Measurements from ENCODE around the gene PARD3B.

PARD3B gene

GRCh38 chr2:204899983-204900382 lies 354.7 kb downstream of the PARD3B start:
- DNase-seq (ENCODE audit: low read depth), result no peak

- DNase-seq (ENCODE audit: low read depth), result no peak
Observed at GRCh38 chr2:204900487-204900886, 355.2 kb downstream of the PARD3B start.

DNA sequence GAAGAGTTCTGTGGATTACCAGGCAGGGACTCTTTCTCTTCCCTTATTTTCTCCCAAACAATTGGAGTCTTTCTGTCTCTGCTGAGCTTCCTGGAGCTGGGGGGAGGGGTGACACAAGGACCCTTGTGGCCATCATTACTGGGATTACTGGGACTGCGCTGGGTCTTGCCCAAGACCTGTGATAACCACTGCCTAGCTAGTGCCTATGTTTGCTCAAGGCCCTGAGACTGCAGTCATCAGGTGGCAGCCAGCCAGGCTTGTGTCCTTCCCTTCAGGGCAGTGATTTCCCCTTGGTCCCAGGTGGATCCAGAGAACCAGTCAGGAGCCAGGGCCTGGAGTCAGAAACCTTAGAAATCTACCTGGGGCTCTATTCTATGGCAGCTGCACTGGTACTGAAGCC lies 355.6 kb downstream of the PARD3B start:
- no peak for DNase-seq (ENCODE audit: low read depth)

- no peak for DNase-seq (ENCODE audit: low read depth)
Observed at GRCh38 chr2:204901591-204901990, 356.3 kb downstream of the PARD3B start.

- DNase-seq (ENCODE audit: low read depth), result no peak
Observed at GRCh38 chr2:204909791-204910190, 364.5 kb downstream of the PARD3B start.

GRCh38 chr2:204913312-204913711 lies 368.0 kb downstream of the PARD3B start:
- no peak for DNase-seq (ENCODE audit: low read depth)

DNA sequence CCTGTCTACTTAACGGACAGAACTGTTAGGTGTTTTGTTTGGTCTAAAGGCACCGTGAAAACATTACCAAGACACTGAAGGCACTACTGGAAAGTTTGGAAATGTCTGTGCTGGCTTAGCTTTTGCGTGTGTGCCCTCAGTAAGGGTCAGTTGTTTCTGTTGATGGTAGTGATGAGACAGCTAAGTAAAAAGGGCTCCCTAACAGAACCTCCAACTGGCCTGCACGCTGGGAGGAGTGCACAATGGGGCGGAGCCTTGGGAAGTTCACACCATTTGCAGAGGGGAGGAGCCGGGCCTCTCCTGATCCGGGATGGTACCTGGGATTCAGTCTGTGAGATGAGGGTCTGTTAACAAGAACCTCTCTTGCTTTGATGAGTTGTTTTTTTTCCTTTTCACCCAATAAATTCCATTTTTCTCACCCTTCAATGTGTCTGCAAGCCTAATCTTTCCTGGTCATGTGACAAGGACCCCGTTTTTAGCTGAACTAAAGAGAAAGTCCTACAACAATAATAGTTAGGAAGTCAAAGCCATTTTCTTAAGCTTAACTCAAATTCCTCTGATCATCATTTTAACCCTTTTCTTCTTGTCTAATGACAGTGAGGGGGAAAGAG lies 368.7 kb downstream of the PARD3B start:
- no peak for DNase-seq (ENCODE audit: low read depth)

DNA sequence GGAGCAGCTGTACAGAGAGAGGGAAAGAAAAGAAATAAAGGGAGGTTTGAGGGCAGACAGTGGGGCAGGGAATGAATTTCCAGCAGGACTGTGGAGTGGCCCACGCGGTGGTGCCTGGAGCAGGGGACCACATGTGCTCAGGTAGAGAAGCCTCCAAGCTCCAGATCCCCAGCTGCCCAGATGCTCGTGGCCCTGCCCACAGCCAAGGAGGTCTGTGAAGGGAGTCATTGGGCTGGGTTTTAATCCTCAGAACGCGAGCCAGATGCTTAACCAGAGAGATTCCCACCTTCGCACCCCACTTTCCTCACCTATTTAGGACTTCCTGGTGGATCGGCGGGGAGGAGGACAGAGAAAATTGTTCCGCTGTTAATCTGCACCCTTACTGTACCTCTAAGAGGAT lies 369.4 kb downstream of the PARD3B start:
- no peak for DNase-seq (ENCODE audit: low read depth)

DNA sequence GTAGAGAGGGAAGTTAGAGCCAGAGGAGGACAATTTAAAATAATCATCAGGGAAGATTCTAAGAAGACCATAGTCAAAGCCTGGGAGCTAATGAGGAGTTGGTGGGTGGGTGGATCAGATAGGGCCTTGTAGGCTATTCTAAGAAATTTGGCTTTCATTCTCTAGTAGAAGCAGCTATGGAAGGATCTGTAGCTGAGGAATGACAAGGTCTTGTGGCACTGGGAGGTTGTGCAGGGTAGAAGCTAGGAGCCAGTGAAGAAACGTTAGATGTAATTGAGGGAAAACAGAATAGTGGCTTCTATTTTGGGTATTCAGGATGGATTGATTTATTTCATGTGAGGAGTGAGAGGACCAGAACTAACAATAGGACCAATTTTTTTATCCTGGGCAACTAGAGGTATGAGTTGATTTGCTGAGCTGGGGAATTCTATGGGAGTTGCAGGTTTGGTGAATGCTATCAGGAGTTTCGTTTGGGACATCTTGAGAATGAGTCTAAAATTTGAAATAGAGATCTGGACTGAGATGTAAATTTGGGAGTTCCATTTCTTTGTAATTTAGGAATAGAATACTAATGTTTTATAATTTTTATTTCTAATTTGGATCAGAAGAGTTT lies 371.9 kb downstream of the PARD3B start:
- DNase-seq (ENCODE audit: low read depth), result no peak

- no peak for DNase-seq (ENCODE audit: low read depth)
Observed at GRCh38 chr2:204920776-204921175, 375.5 kb downstream of the PARD3B start.

- DNase-seq (ENCODE audit: low read depth), result no peak
Observed at GRCh38 chr2:204923957-204924356, 378.7 kb downstream of the PARD3B start.

GRCh38 chr2:204931562-204931961 lies 386.3 kb downstream of the PARD3B start:
- no peak for DNase-seq (ENCODE audit: low read depth)

- no peak for DNase-seq (ENCODE audit: low read depth)
Observed at GRCh38 chr2:204933735-204934374, 388.6 kb downstream of the PARD3B start.

DNA sequence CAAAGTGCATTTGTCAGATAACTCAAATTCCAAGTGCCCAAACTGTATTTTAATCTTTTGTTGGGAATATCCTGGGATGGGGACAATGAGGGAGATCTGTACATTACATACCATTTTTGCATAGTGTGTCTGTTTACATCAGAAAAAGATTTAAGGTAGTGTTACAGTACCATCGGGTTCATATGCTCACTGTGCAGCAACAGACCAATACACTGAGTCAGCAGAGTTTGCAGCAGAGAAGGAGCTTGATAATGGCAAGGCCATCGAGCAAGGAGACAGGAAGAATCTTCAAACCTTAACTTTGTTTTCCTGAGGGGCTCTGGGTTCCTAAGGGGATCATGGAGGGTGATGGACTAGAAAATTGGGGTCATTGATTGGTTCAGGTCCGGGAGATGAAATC lies 399.7 kb downstream of the PARD3B start:
- no peak for DNase-seq (ENCODE audit: low read depth)

DNA sequence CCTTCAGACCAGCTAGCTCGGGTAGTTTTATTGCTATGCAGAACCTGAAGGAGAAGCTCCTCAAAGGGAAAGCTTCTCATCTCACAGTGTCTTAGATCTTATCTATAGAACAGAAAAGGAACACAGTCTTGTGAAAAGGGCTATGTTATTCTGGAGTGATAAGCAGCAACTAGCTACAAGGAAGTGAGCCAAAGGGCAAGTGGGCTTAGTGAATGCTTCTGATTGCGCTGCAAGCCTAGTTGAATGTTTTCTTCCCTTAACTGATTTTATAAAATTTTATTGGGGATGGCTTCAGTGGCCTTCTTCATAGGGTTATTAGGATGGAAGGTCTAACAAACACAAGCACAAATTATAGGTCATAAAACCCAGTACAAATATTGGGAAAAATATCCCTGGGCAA lies 400.1 kb downstream of the PARD3B start:
- no peak for DNase-seq (ENCODE audit: low read depth)

DNA sequence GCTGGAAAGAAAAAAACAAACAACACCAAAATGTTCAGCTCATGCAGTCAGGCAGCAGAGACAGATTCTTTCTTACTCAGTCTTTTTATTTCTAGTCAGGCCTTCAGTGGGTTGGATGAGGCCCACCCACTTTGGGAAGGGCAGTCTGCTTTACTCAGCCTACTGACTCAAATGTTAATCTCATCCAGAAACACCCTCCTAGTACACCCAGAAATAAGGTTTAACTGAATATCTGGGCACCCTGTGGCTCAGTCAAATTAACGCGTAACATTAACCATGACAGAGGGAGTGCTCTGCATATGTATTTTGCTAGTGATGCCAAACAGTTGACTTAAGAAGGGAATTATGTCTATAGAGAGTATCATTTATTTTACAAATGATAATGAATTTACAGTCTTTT lies 401.6 kb downstream of the PARD3B start:
- no peak for DNase-seq (ENCODE audit: low read depth)

DNA sequence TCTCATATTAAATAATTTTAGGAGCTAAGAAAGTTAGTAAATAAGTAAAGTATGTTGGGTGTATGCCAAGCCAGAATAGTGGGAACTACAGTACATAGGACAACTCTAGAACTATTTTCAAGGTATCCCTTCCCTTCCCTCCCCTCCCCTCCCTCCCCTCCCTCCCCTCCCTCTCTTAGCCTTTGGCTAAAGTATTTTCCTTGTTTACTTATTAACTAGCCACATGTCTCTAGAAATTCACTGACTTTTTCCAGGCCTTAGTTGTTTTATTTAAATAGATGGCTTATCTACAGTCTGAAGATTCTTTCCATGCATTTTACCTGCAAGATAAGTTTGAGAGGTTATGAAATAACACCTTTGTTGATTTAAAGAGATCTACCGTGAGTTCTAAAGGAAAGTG lies 402.1 kb downstream of the PARD3B start:
- no peak for DNase-seq (ENCODE audit: low read depth)

DNA sequence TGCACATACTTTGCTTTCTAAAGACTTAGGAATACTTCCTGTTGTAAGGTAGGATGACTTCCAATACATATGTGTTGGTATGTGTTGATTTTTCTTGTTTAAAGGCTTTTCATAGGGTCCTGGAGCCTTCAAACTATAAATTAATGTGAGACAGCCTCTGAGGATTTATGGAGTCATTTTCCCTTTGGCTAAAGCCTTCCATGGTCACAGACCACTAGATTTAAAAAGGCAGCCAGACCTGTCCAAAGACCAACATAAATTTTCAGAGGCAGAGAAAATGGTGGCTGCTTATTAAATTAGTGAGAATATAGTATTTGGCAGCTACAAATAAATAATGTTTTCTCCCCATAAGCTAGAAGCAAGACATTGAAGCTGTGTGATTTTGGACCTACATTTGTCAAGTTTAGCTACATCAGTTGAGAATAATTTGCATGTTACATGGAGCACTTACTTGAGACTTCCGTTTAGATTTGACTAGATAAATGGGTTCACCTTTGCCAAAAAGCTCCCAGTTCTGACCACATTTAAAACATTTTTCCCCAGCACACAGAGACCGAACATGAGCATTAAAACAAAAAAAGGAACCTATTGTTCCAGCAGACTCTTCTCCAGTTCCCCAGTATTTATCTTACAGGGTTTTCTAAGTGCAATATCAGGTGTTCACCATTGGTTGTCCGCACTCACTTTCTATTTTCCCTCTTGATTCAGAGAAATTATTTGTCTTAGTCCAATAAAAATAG lies 402.9 kb downstream of the PARD3B start:
- no peak for DNase-seq (ENCODE audit: low read depth)

DNA sequence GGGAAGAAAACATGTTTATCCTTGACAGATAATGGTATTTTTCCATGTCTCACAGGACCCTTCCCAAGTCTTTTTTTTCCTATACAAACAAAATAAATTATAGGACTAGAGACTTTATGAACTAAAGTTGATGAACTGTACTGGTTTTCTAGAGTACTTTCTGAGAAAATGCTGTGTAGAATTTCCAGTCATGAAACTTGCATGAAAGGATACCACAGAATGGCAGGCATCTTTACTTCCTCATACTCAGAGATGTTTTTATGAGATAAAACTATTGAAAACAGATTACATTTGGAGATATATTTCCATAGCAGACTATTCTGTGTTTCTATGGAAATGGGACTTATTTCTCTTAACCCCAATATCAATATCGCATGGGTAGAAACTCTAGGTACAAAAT lies 403.5 kb downstream of the PARD3B start:
- DNase-seq (ENCODE audit: low read depth), result no peak

DNA sequence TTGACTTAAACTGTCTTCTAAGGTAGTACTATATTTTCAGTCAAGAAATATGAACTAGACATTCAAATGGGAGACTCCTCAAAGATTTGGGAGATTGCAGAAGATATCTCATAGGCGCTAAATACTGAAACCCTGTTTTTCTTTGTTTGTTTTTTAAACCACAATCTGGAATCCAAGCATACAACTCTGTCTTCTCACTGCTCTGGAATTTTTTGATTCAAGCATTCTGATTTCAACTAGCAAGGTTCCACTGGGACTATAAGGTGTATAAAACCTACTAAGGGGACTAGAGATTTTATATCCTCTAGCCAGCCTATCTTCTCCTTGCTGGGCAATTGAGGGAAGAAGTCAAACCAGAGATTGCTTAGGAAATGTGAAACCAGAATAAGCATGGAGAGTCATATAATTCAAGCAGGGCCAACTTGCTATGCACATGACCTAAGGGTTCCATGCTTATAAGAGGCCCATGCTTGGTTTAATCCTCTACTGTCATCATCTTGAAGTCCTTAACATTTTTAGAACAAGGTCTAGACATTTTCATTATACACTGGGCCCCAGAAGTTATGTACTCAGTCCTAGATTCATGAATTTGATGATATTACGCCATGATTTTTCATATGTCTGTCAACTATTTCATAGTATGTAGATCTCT lies 405.5 kb downstream of the PARD3B start:
- DNase-seq (ENCODE audit: low read depth), result no peak

DNA sequence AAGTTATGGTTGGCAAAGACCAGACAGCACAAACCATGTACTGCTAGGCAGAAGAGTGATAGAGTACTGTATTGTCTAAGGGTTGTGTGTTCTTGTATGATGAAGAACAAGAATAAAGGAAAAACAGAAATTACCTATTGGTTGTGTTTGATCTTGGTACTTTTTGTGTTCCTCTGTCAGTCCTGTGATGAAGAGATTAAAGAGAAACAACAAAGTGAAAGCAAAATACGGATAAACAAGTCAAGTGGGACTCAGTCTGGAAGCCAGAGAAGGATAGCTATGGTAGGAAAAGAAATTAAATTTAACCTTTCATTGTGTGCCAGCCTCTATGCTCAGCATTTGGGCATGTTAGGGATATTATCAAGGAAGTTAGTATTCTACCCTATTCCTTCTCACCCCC lies 413.1 kb downstream of the PARD3B start:
- no peak for DNase-seq (ENCODE audit: low read depth)

DNA sequence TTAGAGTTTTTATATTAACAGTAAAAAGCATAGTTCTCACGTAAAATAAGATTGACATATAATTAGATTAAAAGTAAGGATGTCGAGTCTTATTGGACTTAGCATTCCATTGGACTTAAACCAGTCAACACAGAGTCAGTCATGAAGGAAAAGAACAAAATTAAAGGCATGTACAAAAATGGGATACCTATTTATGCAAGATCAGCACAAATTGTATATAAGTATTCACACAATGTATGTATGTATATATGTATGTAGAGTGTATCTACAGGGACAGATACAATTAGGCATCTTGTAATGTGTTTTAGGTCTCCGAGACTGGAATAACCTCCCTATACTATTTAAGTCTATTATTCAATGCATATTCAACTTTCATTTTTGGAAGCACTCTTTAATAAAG lies 419.1 kb downstream of the PARD3B start:
- no peak for DNase-seq (ENCODE audit: low read depth)

DNA sequence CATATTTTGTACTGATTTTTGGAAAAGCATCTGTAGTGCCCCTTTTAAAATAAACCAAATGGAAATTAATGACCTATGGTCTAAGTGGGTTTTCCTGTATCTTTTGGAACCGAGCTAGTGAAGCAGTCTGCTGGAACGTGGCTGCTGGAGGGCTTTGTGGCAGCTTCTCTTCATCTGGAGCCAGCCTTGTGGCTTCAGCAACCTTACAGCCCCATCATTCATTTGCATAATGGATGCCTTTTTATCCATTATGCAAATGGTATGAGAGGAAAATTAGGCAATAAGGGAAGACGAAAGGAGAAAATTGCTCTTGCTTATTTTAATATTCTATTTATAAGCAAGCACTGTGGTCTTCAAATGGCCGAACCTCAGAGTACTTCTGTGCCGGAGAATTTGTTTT lies 421.0 kb downstream of the PARD3B start:
- DNase-seq (ENCODE audit: low read depth), result no peak
